Muscle layer of duodenum (tissue), 2 donors: ENCODE results near the gene EXOC4.
"Not testable (repeated sequence)": the region's sequence is repeated elsewhere in the genome, so short reads cannot be mapped to it uniquely, and the experiment has no call there.

Source experiments
- H3K27ac ChIP-seq: one replicate; pipeline ENCODE4 v1.7.0; 2013; ENCODE audit warnings: mild to moderate bottlenecking, low read length
- H3K27me3 ChIP-seq: one replicate; pipeline ENCODE4 v1.7.0; 2013; ENCODE audit warnings: low read depth, mild to moderate bottlenecking, control low read depth, low read length
- H3K36me3 ChIP-seq, 2 donors: one replicate each; pipeline ENCODE4 v1.7.0; 2013; ENCODE audit warnings: low read length in 2 of 2, control low read depth in 1 of 2, mild to moderate bottlenecking in 1 of 2; ENCODE audit not compliant: insufficient read depth in 2 of 2, control insufficient read depth in 1 of 2
- H3K4me1 ChIP-seq, 2 donors: one replicate each; pipeline ENCODE4 v1.7.0; 2013; ENCODE audit warnings: low read length in 2 of 2, mild to moderate bottlenecking in 2 of 2, control low read depth in 1 of 2, moderate library complexity in 1 of 2; ENCODE audit not compliant: insufficient read depth in 2 of 2, control insufficient read depth in 1 of 2
- H3K4me3 ChIP-seq, 2 donors: one replicate each; pipeline ENCODE4 v1.7.0; 2013; ENCODE audit warnings: low read length in 2 of 2, low read depth in 1 of 2, mild to moderate bottlenecking in 1 of 2
- H3K9me3 ChIP-seq, 2 donors: one replicate each; pipeline ENCODE4 v1.7.0; 2013; ENCODE audit warnings: low read length in 2 of 2, control low read depth in 1 of 2, mild to moderate bottlenecking in 1 of 2; ENCODE audit not compliant: control insufficient read depth in 1 of 2
- donor health status: healthy.

EXOC4 gene

DNA sequence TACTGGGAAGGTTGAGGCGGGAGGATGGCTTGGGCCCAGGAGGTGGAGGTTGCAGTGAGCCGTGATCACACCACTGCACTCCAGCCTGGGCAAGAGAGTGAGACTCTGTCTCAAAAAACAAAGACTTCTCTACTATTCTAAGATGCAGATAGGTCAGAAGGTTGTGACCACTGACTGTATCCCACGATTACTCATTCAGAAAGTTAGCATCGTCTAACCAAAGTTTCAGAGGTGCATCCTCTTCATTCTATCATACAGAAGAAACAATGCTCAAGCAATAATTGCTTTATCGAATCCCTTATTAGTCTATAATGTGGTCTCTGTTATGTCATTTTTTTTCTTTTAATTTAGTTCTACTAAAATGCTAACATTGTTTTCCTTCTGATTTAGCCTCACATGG is 525.6 kb downstream of the EXOC4 start:
- H3K4me3 ChIP-seq: no peak overlapping the region
- H3K9me3 ChIP-seq: no peaks in the 10 kb centered on the region
- no peaks in the 10 kb centered on the region for H3K4me1 ChIP-seq
- H3K27ac ChIP-seq: no peak overlapping the region
- no peaks in the 10 kb centered on the region for H3K27me3 ChIP-seq
- H3K36me3 ChIP-seq: no peaks in the 10 kb centered on the region

DNA sequence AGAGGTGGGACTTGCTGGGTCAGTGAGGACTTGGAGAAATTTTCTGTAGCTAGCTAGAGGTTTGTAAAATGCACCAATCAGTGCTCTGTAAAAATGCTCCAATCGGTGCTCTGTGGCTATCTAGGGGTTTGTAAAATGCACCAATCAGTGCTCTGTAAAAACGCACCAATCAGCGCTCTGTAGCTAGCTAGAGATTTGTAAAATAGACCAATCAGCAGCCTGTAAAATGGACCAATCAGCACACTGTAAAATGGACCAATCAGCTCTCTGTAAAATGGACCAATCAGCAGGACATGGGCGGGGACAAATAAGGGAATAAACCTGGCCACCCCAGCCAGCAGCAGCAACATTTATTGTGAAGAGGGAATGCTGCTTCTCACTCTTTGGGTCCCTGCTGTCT is 526.7 kb downstream of the EXOC4 start:
- H3K9me3 ChIP-seq, H3K27ac ChIP-seq, H3K4me3 ChIP-seq, H3K4me1 ChIP-seq, H3K27me3 ChIP-seq, H3K36me3 ChIP-seq: not testable (repeated sequence)

DNA sequence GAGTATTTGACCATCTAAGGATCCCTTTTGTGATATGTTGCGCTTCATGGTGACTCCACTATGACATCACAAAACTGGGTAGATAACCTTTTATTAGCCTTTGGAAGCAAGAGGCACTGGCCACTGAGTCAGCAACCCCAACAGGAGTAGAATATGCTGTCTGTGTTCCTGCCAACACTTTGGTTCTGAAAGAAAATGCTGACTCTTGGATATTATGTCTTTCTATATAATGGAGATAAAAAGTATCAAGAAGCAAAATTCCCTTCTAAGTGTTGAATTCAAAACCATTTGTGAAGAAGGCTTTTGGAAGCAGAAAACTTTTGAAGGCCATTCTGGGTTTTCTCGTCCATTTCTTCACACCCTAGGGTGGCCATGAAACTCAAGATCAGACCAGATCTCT is 528.0 kb downstream of the EXOC4 start:
- Histone ChIP-seq H3K9me3 (no peaks in the 10 kb centered on the region), H3K27ac (no peak overlapping the region), H3K4me3 (no peak overlapping the region), H3K4me1 (no peaks in the 10 kb centered on the region), H3K27me3 (no peaks in the 10 kb centered on the region), H3K36me3 (no peaks in the 10 kb centered on the region)

DNA sequence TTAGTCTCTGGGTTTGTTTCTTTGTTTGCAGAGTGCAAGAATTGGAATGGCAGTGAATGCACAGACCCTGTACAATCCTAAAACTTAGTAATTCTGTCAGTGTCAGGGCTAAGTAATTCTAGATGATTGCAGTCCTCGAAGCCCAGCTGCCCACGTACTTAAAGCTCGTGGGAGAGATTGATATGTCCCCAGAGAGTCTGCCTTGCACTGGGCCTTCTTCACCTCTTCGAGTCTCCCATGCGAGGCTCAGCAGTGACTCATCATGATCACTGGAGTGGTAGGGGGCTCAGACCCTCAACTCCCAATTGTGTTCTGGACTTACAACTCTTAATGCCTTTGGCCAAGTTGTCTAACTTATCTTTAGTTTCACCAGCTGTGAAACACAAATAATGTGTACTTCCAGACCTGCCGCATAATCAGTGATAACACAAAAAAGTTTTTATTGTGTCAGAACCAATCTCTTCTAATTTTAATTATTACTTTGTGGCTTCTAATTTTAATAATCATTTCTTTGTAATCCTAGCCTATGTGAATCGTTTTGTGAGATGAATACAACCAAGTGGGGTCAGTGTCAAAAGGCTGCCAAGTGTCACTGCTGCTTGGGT is 528.7 kb downstream of the EXOC4 start:
- Histone ChIP-seq H3K27me3 (no peaks in the 10 kb centered on the region), H3K4me3 (no peak overlapping the region), H3K4me1 (no peaks in the 10 kb centered on the region), H3K27ac (no peak overlapping the region), H3K9me3 (no peaks in the 10 kb centered on the region), H3K36me3 (no peaks in the 10 kb centered on the region)

DNA sequence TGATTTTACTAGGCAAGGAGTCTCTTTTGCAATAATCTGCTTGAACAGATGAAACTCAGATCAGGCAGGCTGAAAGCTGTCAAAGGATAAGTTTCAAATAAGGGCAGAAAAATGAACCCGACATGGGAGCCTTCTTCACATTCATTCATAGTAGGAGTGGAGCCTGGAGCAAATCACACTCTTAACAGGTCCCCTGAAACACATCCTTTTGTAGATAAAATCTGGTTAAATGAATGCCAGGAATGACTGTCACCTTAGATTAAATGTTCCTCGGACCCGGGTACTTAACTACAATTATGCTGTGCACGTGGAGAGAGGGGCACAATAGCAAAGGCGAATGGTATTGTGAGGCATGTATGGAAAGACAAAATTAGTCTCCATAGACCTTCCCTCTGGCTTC is 529.6 kb downstream of the EXOC4 start:
- Histone ChIP-seq H3K27me3 (no peaks in the 10 kb centered on the region), H3K36me3 (no peaks in the 10 kb centered on the region), H3K9me3 (no peaks in the 10 kb centered on the region), H3K4me3 (no peak overlapping the region), H3K27ac (no peak overlapping the region), H3K4me1 (no peaks in the 10 kb centered on the region)

DNA sequence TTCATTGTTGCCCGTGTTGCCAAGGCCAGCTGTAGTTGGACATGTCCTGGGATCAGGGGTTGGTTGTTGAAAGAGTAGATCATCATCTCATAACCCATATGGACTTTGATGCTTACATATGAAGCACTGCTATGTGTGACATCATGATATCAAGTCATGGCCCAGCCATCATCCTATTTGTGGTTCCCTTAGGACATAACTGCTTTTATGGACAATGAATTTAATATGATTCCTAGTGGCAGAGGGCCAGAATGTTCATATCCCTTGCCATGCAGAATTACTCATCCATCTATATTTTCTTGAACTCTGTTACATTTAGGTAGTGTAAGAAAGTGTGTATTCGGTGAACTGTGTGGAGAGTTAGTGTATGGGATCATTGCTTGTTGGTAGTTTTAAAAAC is 530.4 kb downstream of the EXOC4 start:
- Histone ChIP-seq H3K9me3 (no peaks in the 10 kb centered on the region), H3K4me1 (no peaks in the 10 kb centered on the region), H3K27ac (no peak overlapping the region), H3K27me3 (no peaks in the 10 kb centered on the region), H3K36me3 (no peaks in the 10 kb centered on the region), H3K4me3 (no peak overlapping the region)

DNA sequence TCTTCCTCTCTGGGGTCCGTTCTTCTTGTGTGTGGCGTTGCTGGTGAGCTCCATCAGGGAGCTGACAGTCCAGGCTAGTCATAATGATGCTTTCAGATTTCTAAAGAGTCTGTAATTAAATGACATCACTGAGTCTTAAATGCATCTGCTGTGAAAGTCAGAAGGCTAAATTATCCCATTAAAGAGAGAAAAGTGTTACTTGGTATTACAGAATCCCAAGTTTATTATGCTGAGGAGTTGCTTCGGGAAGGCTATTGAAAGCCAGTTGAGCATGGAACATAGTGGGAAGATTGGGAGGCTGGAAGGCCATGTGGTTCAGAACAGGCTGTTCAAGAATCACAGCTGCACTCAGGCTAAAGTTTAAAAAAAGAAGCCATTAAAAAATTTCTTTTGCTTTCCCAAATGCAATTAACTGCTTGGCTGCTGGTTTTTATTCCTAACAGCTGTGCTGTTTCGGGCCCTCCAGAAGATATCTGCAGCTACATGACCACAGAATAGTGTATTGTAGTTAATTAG is 531.7 kb downstream of the EXOC4 start:
- Histone ChIP-seq H3K36me3 (no peaks in the 10 kb centered on the region), H3K27ac (no peak overlapping the region), H3K9me3 (no peaks in the 10 kb centered on the region), H3K4me1 (no peaks in the 10 kb centered on the region), H3K27me3 (no peaks in the 10 kb centered on the region), H3K4me3 (no peak overlapping the region)

DNA sequence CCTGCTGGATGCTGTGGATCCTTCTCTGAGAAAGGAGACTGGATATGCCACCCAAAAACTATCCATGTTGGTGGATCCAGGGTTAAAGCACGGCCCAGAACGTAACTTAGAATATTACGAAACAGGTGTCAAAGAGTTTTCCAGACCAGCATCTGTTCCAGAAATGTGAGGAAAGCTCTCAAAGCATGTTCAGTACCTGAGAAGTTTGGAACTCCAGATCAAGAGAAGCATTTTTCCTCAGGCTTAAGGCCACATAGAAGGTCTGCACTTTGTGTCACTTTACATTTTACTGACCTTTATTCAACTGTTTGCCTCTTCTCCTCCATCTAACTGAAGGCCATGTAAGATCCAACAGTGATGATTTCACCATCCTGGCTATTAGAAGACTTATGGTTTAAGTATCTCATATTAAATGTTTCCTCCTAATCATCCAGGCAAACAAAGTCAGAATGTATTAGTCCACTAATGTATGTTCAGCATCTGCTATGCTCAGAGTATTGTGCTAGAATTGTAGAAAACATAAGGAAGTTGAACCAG is 533.6 kb downstream of the EXOC4 start:
- H3K27ac ChIP-seq: no peak overlapping the region
- H3K27me3 ChIP-seq: no peaks in the 10 kb centered on the region
- no peak overlapping the region for H3K4me3 ChIP-seq
- H3K9me3 ChIP-seq: no peaks in the 10 kb centered on the region
- no peaks in the 10 kb centered on the region for H3K36me3 ChIP-seq
- no peaks in the 10 kb centered on the region for H3K4me1 ChIP-seq

DNA sequence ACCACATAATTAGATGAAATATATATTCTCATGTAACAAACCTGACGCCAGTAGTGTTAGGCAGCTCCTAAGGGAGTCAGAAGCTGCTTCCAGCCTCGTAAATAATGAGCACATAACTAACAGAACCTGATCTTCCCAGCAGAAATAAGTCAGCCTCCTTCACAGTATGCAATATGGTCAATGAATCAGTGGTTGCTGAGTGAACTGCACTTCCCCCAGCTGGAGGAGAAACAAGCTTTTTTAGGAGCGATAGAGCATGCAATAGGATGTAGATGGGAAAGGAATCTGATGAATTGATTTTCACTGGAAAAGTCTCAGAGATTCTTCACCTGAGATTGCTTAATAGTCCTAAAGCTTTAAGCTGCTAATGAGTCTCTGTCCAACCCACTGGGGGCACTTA is 537.1 kb downstream of the EXOC4 start:
- H3K27ac ChIP-seq: no peak overlapping the region

DNA sequence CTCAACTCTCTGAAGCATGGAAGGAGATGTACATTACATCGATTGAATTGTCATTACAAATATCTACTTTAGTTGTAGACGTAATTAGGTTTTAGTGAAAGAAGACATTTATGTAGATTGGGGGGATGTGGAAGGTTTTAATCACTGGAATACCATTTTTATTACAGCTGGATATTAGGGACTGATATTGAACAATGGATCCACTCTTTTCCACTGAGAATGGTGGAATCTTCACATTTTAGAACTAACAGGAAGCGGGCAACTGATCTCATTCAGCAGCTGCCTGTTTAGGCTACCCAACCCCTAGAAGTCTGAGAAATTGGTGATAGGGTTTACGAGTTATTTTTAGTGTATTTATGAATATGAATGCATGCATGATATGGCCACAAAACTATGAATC is 538.0 kb downstream of the EXOC4 start:
- no peaks in the 10 kb centered on the region for H3K36me3 ChIP-seq
- H3K4me3 ChIP-seq: no peak overlapping the region
- no peaks in the 10 kb centered on the region for H3K27me3 ChIP-seq
- no peaks in the 10 kb centered on the region for H3K9me3 ChIP-seq
- no peak overlapping the region for H3K27ac ChIP-seq
- H3K4me1 ChIP-seq: no peaks in the 10 kb centered on the region

More for the DNA sequence above, 537.1 kb downstream of the EXOC4 start:
- no peaks in the 10 kb centered on the region for H3K27me3 ChIP-seq
- no peaks in the 10 kb centered on the region for H3K4me1 ChIP-seq
- no peaks in the 10 kb centered on the region for H3K9me3 ChIP-seq
- no peaks in the 10 kb centered on the region for H3K36me3 ChIP-seq
- no peak overlapping the region for H3K4me3 ChIP-seq

DNA sequence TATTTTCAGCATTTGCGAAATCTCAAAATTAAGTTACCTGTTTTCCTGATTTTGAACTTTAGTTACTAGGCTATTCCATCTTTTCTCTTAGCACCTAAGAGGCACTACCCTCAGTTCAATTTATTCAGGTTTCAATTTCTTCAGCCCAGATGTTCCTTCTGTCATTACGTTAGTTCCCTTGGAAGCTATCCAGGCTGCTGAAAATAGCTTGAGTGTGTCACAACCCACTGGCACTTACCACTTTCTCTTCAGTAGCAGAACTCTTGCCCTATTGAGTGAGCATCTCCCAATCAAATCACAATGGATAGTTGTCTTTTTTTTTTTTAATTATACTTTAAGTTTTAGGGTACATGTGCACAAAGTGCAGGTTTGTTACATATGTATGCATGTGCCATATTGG is 541.6 kb downstream of the EXOC4 start:
- Histone ChIP-seq H3K4me3 (no peak overlapping the region), H3K27ac (no peak overlapping the region), H3K27me3 (no peaks in the 10 kb centered on the region), H3K4me1 (no peaks in the 10 kb centered on the region), H3K9me3 (no peaks in the 10 kb centered on the region), H3K36me3 (no peaks in the 10 kb centered on the region)

DNA sequence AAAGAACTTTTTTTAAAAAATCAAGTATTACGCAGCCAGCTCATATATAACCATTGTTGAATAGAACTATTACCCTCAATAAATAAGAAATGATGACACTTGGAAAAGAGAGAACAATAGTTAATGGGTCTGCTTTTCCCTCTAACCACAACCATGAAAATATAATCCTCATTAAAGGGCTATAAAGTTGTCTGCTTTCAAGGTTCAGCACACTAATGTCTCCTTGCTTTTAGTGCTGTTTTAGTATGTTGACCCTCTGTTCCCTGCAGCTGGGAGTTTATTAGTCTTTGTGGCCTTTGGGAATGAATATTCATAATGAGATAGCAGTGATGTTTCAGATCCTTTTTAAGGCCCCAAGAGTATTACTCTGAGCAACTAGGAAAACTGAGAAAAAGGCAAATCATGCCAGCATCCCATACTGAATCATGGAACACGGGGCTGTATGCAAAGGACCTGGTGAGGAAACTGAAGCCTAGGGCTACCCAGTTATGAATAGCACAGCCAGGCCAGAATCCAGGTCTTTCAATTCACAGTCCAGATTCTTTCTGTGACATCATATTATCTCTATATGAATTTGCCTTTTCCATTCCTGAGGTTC is 542.3 kb downstream of the EXOC4 start:
- no peaks in the 10 kb centered on the region for H3K9me3 ChIP-seq
- H3K27ac ChIP-seq: no peak overlapping the region
- H3K4me1 ChIP-seq: no peaks in the 10 kb centered on the region
- no peak overlapping the region for H3K4me3 ChIP-seq
- no peaks in the 10 kb centered on the region for H3K36me3 ChIP-seq
- no peaks in the 10 kb centered on the region for H3K27me3 ChIP-seq
